GM21381 (cell line): ENCODE results near the gene CADM1.
A peak's percentile ranks its signal among the peaks of the same experiment; 100 is the strongest.

Experiments used
- ATAC-seq: cut with Tn5 transposase; IDR thresholded peaks from one replicate; pipeline ENCODE4 v1.9.1; 2021; ENCODE audit warnings: mild to moderate bottlenecking, moderate library complexity; ENCODE audit not compliant: unreplicated experiment

The CADM1 gene

DNA sequence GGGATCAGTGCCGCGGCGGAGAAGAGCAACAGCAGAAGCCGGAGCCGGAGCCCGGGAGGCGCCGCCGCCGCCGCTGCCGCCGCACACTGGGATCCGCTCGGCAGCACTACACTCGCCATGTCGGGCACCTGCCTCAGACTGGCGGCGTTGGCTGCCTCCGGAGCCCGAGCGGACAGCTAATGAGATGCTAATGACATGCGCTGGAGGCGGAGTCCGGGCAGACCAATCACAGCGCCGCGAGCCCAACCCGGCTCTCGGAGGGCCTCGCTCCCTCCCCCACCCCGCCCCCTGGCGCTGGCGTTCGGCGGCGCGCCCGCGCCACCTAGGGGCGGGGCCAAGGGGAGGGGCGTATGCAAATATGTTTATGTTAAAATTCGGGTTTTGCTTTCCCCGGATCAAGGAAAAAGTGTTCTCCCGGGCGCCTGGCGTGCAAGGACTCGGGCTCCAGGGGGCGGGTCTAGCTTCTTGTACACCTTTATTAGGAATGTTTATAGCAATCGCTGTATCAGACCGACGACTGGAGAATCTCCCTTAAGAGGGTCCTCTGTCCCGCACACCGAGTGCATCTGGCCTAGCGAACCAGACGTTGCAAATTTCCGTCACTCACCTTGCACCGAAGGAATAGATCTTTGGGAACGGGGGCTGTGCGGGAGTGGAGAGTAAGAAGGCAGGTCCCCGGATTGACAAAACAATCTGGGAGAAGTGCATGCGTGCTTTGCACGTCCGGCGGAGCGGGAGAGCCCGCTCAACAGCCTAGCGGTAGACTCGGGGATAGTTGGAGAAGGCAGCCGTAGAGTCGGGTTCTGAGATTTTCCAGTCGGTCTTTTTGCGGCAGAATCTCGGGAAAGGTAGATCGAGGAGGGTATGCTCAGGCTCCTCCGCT is at the start of gene CADM1:
Gene CADM1, minus strand, starts transcription at position 140 of the 883 bp plus-strand sequence.
- ATAC-seq, result peak; percentile 67

DNA sequence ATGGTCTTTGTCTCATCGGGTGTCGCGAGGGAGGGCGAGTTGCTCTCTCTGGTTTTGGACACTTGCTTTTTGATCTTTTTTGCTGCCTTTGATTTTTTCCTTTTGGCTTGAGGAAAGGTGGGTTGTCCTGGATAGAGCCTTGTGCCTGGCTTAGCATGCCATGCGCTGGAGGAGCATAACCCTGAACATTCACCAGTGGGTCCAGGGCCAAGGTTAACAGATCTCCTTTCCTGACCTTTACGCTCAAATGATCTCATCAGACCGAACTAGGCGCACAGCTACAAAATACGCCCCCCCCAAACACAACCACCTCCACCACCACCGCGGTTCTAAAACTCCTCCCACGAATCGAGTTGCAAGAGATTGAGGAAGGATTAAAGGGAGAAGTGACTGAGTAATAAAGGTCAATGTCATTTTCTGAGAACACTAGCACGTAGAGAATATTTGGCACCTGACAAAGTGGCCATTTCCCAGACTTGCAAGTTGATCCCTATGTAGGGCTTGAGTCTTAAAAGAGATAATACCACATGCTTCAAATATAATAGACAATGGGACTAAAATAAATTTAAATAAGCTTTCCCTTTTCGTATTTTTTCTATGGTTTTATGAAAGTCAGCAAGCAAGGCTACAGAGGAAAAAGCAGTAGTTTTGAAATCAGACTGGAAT is 48.7 kb upstream of the CADM1 start:
- no peak for ATAC-seq

DNA sequence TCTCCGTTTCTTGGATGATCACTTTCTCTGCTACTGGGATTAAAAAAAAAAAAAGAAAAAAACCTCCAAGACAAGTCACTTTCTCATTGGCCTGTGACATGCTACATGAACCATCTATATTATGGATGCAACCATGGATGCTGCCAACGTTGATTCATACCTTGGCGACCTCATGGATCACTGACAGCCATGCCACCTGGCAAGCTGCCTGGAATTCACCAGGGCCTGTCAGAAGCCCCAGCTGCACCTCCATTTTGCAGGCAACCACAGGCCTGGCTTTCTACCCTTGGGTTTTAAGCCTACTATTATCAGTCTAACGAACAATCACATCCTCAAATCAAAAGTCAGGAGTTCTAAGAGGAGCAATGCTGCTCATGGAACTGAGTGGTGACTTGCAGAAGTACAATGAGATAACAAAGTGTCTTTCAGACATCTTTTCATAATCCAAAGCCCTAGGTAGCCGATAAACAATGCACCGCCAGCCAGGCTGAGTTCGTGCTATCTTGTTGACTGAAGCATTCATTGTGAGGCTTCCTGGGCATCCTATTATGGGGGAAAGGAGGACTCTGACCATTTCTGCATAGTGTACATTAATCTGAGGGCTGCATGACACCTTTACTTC is 48.0 kb upstream of the CADM1 start:
- ATAC-seq, result no peak

DNA sequence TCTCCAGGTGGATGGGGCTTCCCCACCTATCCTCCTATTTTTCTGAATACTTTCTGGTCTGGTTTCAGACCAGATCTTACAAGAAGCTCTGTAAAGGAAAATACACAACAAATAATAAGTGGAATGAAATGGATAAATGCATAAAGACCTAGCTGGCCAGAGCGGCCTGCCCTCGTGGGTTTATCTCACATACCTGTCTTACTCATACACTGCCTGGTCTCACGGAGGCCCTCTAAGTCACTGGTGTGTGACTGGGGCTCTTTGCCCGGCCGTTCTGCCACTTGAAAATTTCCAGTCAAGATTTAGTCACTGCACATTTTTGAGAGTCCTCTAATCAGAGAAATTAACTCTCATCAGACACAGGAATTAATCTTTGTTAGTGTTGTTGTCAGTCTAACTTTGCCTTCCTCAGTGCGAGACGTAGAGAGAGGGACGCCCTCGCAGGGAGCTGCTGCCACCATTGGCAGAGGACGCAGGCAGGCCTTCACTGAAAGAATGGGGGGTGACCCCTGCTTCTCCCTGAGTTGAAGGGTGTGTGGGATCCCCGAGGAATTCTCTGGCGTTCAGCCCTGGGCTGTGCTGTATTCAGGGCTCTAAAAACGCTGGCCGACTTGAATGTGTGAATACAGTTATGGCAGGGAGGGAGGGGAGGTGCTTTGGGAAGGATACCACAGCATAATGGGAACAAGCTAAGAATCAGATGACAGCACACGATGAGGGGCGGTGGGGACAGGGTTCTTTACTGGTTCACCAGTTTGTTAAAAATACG is 46.3 kb upstream of the CADM1 start:
- no peak for ATAC-seq

DNA sequence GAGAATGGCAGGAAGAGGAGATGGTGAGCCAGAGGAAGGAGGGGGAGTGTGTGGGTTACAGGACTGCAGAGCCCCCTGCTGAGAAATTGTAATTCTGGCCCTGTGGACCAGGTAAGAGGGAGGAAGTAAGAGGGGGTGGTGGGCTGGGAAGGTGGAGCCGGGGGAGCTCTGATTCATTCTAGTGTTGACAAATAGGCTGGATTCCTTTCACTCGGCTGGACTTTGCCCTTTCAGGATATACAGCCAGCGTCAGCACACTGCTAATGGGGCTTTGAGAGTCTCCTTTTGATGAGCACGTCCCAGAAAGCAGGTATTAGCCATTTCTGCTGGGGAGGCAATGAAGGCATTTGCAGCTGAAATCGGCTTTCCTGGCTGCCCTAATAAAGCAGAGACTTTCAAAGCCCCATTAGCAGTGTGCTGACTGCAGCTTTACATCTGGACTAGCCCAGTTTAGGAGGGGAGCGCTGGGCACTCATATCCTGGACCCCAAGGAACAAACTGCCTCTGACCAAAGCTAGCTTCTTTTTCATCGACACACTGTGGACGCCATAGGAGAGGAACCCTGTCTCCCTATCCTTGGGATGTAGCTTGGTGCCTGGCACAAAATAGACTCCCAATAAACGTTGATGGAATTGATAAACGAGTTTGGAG is 44.8 kb upstream of the CADM1 start:
- no peak for ATAC-seq

DNA sequence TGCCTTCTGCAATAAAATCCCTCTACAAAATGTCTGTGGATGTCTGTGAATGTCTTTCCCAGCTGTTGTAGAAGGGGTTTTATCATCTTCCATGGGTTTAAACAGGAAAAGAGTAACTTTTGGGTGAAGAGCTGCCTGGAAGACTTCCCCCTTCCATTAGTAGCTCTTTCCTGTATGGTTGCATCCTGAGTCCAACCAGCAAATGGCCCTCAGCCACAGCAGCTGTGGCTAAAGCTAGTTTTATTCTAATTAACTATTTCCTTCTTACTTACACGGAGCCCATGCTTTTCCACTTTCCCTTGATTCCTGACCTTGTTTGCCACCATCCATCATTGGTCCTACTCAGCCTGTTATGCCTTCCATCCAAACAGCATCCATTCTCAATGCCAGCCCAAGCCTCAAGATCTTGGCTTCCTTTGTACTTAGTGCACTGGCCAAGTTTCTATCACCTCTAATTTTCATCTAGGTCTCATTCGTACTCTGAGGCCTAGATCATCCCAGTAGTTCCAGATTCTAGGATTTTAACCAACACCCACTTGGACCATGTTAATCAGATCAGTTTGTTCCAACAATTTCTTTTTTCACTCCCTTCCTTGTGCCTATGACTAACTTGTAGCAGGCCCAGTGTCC is 41.5 kb upstream of the CADM1 start:
- ATAC-seq, result no peak

DNA sequence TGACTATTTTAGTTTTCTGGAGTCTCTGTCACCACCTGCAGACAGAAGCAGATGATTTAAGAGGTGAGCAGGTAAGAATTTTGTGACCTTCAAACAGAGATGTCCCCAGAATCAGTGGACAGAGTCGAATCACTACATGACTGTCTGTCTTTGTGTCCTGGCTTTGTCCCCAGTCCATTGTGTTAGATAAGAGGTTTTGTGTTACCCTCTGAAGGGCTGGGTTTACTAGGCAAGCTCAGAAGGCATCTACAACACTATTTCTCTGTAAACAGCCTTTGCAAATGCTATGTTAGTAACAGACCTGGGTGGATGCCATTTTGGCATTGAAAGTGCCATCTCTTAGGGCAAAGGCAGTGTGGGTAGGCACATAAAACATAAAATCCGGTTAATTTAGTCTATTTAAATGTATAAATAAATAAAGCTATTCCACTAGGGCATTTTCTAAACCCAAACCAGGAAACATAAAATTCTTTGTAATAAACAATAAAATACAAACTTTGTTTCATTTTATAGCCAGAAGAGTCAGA is 40.3 kb upstream of the CADM1 start:
- ATAC-seq, result no peak

DNA sequence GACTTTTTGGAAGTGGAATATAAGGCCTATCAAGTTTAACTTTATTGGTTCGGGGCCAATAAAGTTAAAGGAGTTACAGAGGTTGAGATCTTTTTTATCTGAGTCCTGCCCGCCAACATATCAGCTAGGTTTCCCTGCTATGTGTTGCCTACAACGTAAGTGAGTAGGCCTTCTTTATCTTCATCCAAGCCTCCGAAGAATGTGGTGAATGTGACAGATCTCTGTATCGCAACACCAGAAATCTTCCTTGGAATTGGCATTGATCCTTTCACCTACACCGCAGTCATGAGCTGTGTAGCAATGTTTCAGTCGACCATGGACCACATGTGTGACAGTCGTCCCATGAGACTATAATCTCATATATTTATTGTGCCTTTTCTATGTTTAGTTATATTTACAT is 37.3 kb upstream of the CADM1 start:
- no peak for ATAC-seq

DNA sequence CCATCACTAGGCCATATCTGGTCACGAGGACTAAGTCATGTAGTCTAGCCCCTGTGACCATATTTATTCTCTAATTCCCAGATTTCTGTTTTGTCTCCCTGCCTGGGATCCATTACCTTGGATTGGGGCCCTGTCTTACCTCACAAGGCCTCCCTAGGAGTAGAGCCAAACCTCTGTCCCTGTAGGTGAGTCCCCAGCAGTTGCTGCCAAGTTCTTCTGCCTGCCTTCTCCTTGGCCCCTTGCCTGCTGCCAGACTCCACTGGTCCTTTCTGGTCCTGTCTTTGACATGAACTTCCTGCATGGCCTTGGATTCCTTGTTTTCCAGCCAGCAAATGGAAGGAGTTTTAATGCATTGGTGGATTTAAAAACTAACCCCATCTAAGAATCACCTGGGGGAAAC is 35.6 kb upstream of the CADM1 start:
- ATAC-seq, result no peak

DNA sequence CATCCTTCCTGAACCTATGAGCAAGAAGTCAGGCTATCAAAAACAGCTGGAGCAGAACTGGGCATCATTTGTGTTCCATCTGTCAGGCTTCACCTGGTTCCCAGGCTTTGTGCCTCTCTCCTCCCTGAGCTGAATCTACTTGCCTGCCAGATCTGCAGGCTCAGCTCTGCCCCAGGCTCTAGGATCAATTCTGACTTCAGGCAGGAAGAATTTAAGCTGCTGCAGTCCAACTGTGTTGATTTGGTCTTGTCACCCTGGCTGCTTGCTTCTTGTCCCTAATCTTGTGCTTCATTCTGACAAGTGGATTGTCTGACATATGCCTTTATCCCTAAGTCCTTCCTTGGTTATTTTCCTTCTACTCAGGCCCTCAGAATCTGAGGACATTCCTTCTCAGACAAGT is 31.6 kb upstream of the CADM1 start:
- ATAC-seq, result no peak

DNA sequence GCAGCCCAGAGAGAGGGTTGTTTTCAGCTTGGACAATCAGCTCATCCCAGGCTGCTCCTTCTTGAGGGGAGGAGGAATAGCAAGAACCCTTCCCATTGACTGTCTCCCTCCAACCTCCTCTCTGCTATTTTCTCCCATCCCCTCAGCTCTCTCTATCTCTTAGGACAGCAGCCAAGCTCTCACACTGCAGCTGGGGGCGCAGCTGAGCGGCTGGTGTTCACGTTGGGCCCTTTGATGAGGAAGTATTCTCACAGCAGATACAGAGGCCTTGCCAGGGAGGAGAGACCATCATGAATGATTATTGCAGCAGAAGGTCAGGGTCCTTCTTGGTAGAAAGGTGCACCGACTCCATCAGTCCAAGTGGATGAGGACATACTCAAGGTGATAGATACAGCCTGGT is 26.5 kb upstream of the CADM1 start:
- no peak for ATAC-seq

DNA sequence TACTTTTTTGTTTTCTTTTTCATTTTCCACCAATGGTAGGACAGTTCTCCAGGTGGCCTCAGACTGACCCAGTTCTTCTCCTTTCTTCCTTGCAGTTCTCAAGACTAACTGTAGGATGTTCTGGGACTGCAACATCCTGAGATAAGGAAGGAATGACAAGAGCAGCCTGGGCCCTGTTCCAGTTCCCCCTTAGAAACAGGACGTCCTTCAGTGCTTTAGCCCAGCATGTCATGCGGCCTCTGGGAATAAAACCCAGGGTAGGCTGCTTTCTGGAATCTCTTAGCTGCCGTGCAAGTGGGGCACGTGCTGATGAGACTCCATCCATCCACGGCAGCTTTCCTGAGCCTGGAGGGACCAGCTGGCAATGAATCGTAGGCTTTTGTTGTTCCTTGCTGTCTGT is 24.0 kb upstream of the CADM1 start:
- ATAC-seq, result no peak

DNA sequence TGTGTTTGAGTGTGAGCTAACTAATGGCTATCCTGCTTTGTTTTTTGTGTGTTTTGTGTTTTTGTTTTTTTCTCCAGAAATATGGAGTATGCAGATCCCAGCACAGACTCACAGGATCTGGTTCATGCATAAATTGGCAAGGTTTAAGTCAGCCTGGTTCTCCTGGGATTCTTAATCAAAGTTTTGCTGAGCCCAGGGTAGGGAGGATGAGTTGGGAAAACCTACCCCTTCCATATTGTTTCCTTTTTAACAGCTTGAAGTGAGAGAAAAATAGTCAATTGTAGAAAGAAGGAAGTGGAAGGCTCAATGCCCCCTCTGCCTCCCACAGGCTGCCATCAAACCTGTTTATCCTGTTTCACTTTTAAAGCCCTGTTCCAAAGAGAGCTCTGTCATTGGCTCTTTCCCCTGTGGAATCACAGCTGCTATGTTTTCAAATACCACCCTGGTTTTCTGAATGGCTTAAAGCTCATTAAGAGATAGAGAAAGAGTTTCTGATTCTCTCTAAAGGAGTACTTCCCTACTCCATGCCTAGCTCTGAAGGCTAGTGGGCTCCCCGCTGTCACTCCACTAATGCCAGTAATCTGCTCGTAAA is 23.4 kb upstream of the CADM1 start:
- ATAC-seq, result no peak

DNA sequence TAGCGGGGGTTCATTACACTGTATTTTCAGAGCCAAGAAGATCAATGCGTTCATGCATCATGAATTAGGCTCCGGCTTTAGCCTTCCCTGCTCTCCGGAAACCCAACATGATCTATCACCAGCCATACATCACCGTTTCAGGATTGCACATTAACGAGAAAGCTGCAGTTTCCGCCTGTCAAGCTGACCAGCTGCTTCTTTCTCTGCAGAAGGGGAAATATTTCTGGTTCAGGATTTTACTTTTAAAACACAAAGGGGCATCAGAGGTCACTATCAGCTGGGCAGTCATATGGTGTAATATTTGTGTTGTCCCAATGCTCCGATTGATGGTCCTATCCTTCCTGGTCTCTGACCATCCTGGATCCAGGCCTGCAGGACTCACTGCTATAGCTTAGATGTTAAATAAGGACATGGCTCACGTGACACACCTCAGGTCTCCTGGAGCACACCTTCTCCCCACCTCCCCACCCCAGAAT is 21.4 kb upstream of the CADM1 start:
- no peak for ATAC-seq

DNA sequence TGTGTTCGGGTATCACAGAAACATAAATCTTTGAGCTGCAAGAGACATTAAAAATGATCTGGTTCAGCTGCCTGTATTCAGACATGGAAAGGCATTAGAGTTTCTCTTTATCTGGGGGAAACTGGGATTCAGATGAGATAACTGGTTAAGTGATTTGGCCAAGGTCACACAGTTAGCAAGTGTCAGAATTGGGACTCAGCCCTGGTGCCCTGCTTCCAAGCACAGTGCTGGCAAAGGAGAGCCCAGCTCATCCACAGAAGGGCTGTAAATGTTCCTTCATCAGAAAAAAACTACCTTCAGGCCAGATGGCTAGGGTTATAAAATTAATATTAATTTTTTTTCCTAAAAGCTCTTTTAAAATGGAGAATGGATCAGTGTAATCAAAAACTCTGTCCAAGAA is 20.4 kb upstream of the CADM1 start:
- no peak for ATAC-seq

DNA sequence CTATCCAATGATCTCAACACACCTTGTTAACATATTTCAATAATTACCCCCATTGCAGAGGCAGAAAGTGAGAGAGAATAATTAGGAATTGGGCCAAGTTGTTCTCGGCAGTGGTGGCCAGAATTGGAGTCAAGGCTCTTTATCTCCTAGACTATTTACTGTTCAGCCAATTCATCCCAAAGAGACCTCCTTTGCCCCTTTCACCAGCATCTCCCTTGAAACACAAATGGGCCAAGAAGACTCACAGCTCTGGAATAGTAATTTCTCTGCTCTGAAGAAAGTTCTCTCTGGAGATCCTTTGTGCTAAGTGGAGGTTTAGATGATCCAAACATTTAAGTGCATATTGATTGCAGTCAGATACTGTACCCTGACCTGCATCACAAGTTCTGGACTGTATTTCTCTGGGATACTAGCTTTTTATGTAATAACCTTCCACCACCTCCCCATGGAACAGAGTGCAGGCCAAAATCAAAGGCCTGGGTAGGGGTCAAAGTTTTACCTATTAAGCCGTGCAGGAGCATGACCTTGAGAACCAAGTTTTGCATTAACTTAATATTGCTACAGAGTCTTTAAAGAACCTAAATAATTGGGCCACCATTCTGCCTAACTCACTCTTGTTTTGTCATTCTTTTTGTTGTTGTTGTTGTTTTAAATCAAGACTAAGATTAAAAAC is 19.6 kb upstream of the CADM1 start:
- no peak for ATAC-seq

DNA sequence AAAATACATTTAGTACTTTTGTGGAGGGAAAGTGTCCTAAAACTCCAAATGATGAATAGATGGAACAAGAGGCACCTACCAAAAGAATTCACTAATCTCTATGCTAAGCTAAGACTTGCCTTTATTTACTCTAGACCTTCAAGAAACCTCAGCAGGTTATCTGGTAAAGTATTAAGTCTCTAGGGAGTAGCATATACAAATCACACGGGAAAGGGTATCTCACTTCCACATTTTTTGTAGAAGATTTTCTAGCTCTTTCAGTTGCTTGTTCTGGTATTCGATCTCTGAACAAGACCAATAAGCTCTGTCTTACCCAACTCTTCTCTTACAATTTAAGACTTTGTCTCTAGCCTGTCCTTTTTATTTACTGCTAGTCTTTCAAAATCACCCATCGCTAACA is 18.1 kb upstream of the CADM1 start:
- no peak for ATAC-seq

DNA sequence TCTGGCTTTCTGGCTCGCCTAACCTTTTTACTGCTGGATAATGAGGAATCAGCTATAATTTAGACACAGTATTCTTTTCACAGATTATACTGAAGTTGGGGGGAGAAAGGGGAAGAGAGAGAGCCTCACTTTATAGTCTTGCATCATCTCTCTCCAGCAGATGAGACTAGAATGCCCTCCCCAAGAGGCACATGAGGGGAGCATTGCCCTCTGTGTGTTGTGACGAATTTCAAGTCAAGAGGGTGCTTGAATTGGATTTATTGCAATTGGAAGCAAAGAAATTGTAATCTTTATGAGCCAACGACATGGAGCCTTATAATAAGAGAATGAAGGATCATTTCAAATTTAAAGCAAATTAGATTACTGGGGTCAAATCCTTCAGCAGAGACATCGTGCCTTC is 17.6 kb upstream of the CADM1 start:
- no peak for ATAC-seq
